ENCODE measurements around the gene PTX4. TPM values are rescaled to one million over a fixed set of nuclear protein-coding genes. Genes with fewer than 3 reads are reported as not detected.

The PTX4 gene
- total and polyA plus RNA-seq, 2 donors from 2014 or later = not detected

GRCh38 chr16:1458336-1458976 is 30.3 kb downstream of the PTX4 start:
- peaks cover 0 to 15% (median 14%) of the 10 kb centered on the region in 3 donors for H3K36me3 ChIP-seq (ENCODE audit: control insufficient read depth in 2 of 3, insufficient read depth in 3 of 3, low read length in 3 of 3)
- FAIRE-seq (no peak), DNase-seq (peak in 1 of 5 donors; percentile 58)
- H3K27me3 ChIP-seq (ENCODE audit: control insufficient read depth, insufficient read depth, low read length) = no peaks in the 10 kb centered on the region
- no peaks in the 10 kb centered on the region for H3K9me3 ChIP-seq (ENCODE audit: control insufficient read depth in 2 of 3, insufficient read depth in 1 of 3, low read length in 3 of 3)
- H3K27ac ChIP-seq (ENCODE audit: low read depth in 2 of 2, low read length in 2 of 2) = no peak overlapping the region
- intact Hi-C loops (cut with DNase I) = no loop called here
- H3K4me3 ChIP-seq (ENCODE audit: low read length in 3 of 3) = no peak overlapping the region
- H3K9ac ChIP-seq (ENCODE audit: low read length in 3 of 3) = no peak overlapping the region
- TF ChIP-seq CTCF (IDR thresholded peaks at IDR 0.05; ENCODE audit: borderline replicate concordance, extremely low read depth, insufficient read depth) = no peak
- no peaks in the 10 kb centered on the region for H3K4me1 ChIP-seq (ENCODE audit: control insufficient read depth in 2 of 3, insufficient read depth in 2 of 3, low read depth in 1 of 3, low read length in 3 of 3)

- Histone ChIP-seq H3K4me1 (ENCODE audit: control insufficient read depth in 2 of 3, insufficient read depth in 2 of 3, low read depth in 1 of 3, low read length in 3 of 3) (no peaks in the 10 kb centered on the region), H3K9ac (ENCODE audit: low read length in 3 of 3) (no peak overlapping the region), H3K36me3 (ENCODE audit: control insufficient read depth in 2 of 3, insufficient read depth in 3 of 3, low read length in 3 of 3) (peaks cover 0 to 13% (median 13%) of the 10 kb centered on the region in 3 donors), H3K9me3 (ENCODE audit: control insufficient read depth in 2 of 3, insufficient read depth in 1 of 3, low read length in 3 of 3) (no peaks in the 10 kb centered on the region), H3K27me3 (ENCODE audit: control insufficient read depth, insufficient read depth, low read length) (no peaks in the 10 kb centered on the region), H3K4me3 (ENCODE audit: low read length in 3 of 3) (no peak overlapping the region), H3K27ac (ENCODE audit: low read depth in 2 of 2, low read length in 2 of 2) (no peak overlapping the region)
- DNase-seq = peak in 1 of 5 donors; percentile 60
- TF ChIP-seq CTCF (IDR thresholded peaks at IDR 0.05; ENCODE audit: borderline replicate concordance, extremely low read depth, insufficient read depth) = no peak
- FAIRE-seq = no peak
- intact Hi-C loops (cut with DNase I) = no loop called here
These were observed 31.1 kb downstream of the PTX4 start for GRCh38 chr16:1457489-1458245.

GRCh38 chr16:1456951-1457350 is 31.8 kb downstream of the PTX4 start:
- no peaks in the 10 kb centered on the region for H3K4me1 ChIP-seq (ENCODE audit: control insufficient read depth in 2 of 3, insufficient read depth in 2 of 3, low read depth in 1 of 3, low read length in 3 of 3)
- H3K36me3 ChIP-seq (ENCODE audit: control insufficient read depth in 2 of 3, insufficient read depth in 3 of 3, low read length in 3 of 3) = peaks cover 0 to 14% (median 12%) of the 10 kb centered on the region in 3 donors
- TF ChIP-seq CTCF (IDR thresholded peaks at IDR 0.05; ENCODE audit: borderline replicate concordance, extremely low read depth, insufficient read depth) = no peak
- intact Hi-C loops (cut with DNase I) = no loop called here
- H3K27ac ChIP-seq (ENCODE audit: low read depth in 2 of 2, low read length in 2 of 2) = no peak overlapping the region
- FAIRE-seq (no peak), DNase-seq (peak in 1 of 5 donors; percentile 55)
- H3K9me3 ChIP-seq (ENCODE audit: control insufficient read depth in 2 of 3, insufficient read depth in 1 of 3, low read length in 3 of 3) = no peaks in the 10 kb centered on the region
- H3K9ac ChIP-seq (ENCODE audit: low read length in 3 of 3) = no peak overlapping the region
- H3K4me3 ChIP-seq (ENCODE audit: low read length in 3 of 3) = no peak overlapping the region
- no peaks in the 10 kb centered on the region for H3K27me3 ChIP-seq (ENCODE audit: control insufficient read depth, insufficient read depth, low read length)

Measured in kidney (tissue), 14 donors.